H9 (cell line): Measurements from ENCODE around the gene KIF3B. TPM values are rescaled to one million over a fixed set of nuclear protein-coding genes. Genes with fewer than 3 reads are reported as not detected.

Experiments used
- DNase-seq: peaks from one replicate; pipeline ENCODE4 v3.0.0-alpha.2; 2017
- H2AFZ ChIP-seq: one replicate; pipeline ENCODE4 v1.6.1; 2013; ENCODE audit warnings: mild to moderate bottlenecking, low read length, control low read depth, moderate library complexity
- H2AK5ac ChIP-seq: 2 replicates; pipeline ENCODE4 v1.6.1; 2013; ENCODE audit warnings: low read length, control low read depth, mixed read lengths; ENCODE audit not compliant: insufficient read length
- H2BK120ac ChIP-seq: one replicate; pipeline ENCODE4 v1.6.1; 2013; ENCODE audit warnings: low read depth, mild to moderate bottlenecking, low read length, control low read depth, inconsistent platforms; ENCODE audit not compliant: poor library complexity, severe bottlenecking
- H2BK12ac ChIP-seq: 2 replicates; pipeline ENCODE4 v1.6.1; 2013; ENCODE audit warnings: low read length, control low read depth, mixed read lengths, low read depth; ENCODE audit not compliant: insufficient read length
- H2BK15ac ChIP-seq: 2 replicates; pipeline ENCODE4 v1.6.1; 2013; ENCODE audit warnings: low read depth, low read length, control low read depth
- H2BK20ac ChIP-seq: one replicate; pipeline ENCODE4 v1.6.1; 2013; ENCODE audit warnings: low read depth, mild to moderate bottlenecking, low read length, control low read depth, inconsistent platforms; ENCODE audit not compliant: poor library complexity, severe bottlenecking
- H2BK5ac ChIP-seq: 2 replicates; pipeline ENCODE4 v1.6.1; 2013; ENCODE audit warnings: low read length, control low read depth, mixed read lengths; ENCODE audit not compliant: insufficient read length
- H3K14ac ChIP-seq: 2 replicates; pipeline ENCODE4 v1.6.1; 2013; ENCODE audit warnings: low read length, control low read depth; ENCODE audit not compliant: insufficient read depth
- H3K18ac ChIP-seq: 2 replicates; pipeline ENCODE4 v1.6.1; 2013; ENCODE audit warnings: low read depth, mild to moderate bottlenecking, mixed read lengths, low read length, control low read depth; ENCODE audit not compliant: insufficient read length
- H3K23ac ChIP-seq: 2 replicates; pipeline ENCODE4 v1.6.1; 2013; ENCODE audit warnings: low read length, control low read depth, mixed read lengths, low read depth; ENCODE audit not compliant: insufficient read length
- H3K23me2 ChIP-seq: 2 replicates; pipeline ENCODE4 v1.6.1; 2013; ENCODE audit warnings: low read depth, mild to moderate bottlenecking, mixed read lengths, low read length, control low read depth; ENCODE audit not compliant: insufficient read length, poor library complexity, severe bottlenecking
- H3K27ac ChIP-seq: 2 replicates; pipeline ENCODE4 v1.5.1; 2013; ENCODE audit warnings: low read length, control low read depth, mixed read lengths, low read depth; ENCODE audit not compliant: insufficient read length
- H3K27me3 ChIP-seq: 2 replicates; pipeline ENCODE4 v1.6.1; 2013; ENCODE audit warnings: low read length, control low read depth, inconsistent platforms; ENCODE audit not compliant: insufficient read depth
- H3K4ac ChIP-seq: 2 replicates; pipeline ENCODE4 v1.6.1; 2013; ENCODE audit warnings: low read depth, mild to moderate bottlenecking, control low read depth, inconsistent platforms, low read length, moderate library complexity
- H3K4me1 ChIP-seq: 2 replicates; pipeline ENCODE4 v1.6.1; 2013; ENCODE audit warnings: low read length, control low read depth, inconsistent platforms; ENCODE audit not compliant: insufficient read depth
- H3K4me2 ChIP-seq: 2 replicates; pipeline ENCODE4 v1.6.1; 2013; ENCODE audit warnings: low read length, control low read depth, mixed read lengths; ENCODE audit not compliant: insufficient read length, insufficient read depth
- H3K56ac ChIP-seq: 2 replicates; pipeline ENCODE4 v1.6.1; 2013; ENCODE audit warnings: low read depth, mild to moderate bottlenecking, mixed read lengths, low read length, control low read depth; ENCODE audit not compliant: insufficient read length
- H3K79me1 ChIP-seq: 2 replicates; pipeline ENCODE4 v1.6.1; 2013; ENCODE audit warnings: low read depth, mild to moderate bottlenecking, moderate library complexity, low read length, control low read depth, inconsistent platforms; ENCODE audit not compliant: insufficient read depth, poor library complexity, severe bottlenecking
- H3K79me2 ChIP-seq: 2 replicates; pipeline ENCODE4 v1.6.1; 2013; ENCODE audit warnings: low read length, control low read depth, inconsistent platforms; ENCODE audit not compliant: insufficient read depth
- H3K9ac ChIP-seq: 2 replicates; pipeline ENCODE4 v1.6.1; 2013; ENCODE audit warnings: low read length, control low read depth, mixed read lengths; ENCODE audit not compliant: insufficient read length; ENCODE audit errors: extremely low read depth
- H3K9me3 ChIP-seq: one replicate; pipeline ENCODE4 v1.6.1; 2013; ENCODE audit warnings: low read depth, low read length, inconsistent platforms; ENCODE audit not compliant: control insufficient read depth
- H3T11ph ChIP-seq: one replicate; pipeline ENCODE4 v1.6.1; 2013; ENCODE audit warnings: mild to moderate bottlenecking, low read length, control low read depth, inconsistent platforms
- H4K20me1 ChIP-seq: one replicate; pipeline ENCODE4 v1.6.1; 2013; ENCODE audit not compliant: control insufficient read depth, insufficient read length, insufficient read depth
- H4K5ac ChIP-seq: 2 replicates; pipeline ENCODE4 v1.6.1; 2013; ENCODE audit warnings: low read depth, mild to moderate bottlenecking, mixed read lengths, low read length, control low read depth; ENCODE audit not compliant: insufficient read length
- H4K8ac ChIP-seq: replicated peaks from 2 replicates; pipeline ENCODE4 v1.6.1; 2013; ENCODE audit warnings: low read length, control low read depth, mixed read lengths, low read depth; ENCODE audit not compliant: insufficient read length
- H4K91ac ChIP-seq: 2 replicates; pipeline ENCODE4 v1.6.1; 2013; ENCODE audit warnings: low read depth, mild to moderate bottlenecking, moderate library complexity, mixed read lengths, low read length, control low read depth; ENCODE audit not compliant: insufficient read length
- H3K27ac Mint-ChIP-seq, 3 experiments: 2 replicates in 2 of 3; 3 replicates in 1 of 3; pipeline ENCODE4 v1.8.0; 2020 to 2021; ENCODE audit warnings: mixed read lengths in 3 of 3, mild to moderate bottlenecking in 1 of 3, moderate library complexity in 1 of 3
- H3K27me3 Mint-ChIP-seq: 2 replicates; pipeline ENCODE4 v1.8.0; 2021; ENCODE audit warnings: low read depth, mild to moderate bottlenecking, moderate library complexity, mixed read lengths
- H3K36me3 Mint-ChIP-seq, 3 experiments: 2 replicates in 2 of 3; 3 replicates in 1 of 3; pipeline ENCODE4 v1.8.0; 2020 to 2021; ENCODE audit warnings: low read depth in 3 of 3, mixed read lengths in 3 of 3; ENCODE audit not compliant: insufficient read depth in 1 of 3
- H3K4me1 Mint-ChIP-seq, 2 experiments: 2 replicates each; pipeline ENCODE4 v1.8.0; 2020; ENCODE audit warnings: mixed read lengths in 2 of 2
- H3K4me3 Mint-ChIP-seq, 2 experiments: 2 replicates in 1 of 2; 3 replicates in 1 of 2; pipeline ENCODE4 v1.8.0; 2020 to 2021; ENCODE audit warnings: mild to moderate bottlenecking in 2 of 2, mixed read lengths in 2 of 2, moderate library complexity in 1 of 2
- H3K9me3 Mint-ChIP-seq, 2 experiments: 2 replicates in 1 of 2; 3 replicates in 1 of 2; pipeline ENCODE4 v1.8.0; 2020; ENCODE audit warnings: mild to moderate bottlenecking in 2 of 2, mixed read lengths in 2 of 2, moderate library complexity in 1 of 2
- CTCF ChIP-seq: fragments of 200-600 bp; sonication (generic); conservative IDR thresholded peaks from 3 replicates; pipeline ENCODE4 v1.8.0; 2021; ENCODE audit warnings: antibody characterized with exemption, mild to moderate bottlenecking
- WGBS: extraction: QIAGEN DNeasy Blood & Tissue Kit; methylation state at CpG from one replicate; pipeline ENCODE4 v1.1.7; 2013; ENCODE audit warnings: missing lambda C conversion rate, low lambda C conversion rate, mixed read lengths; ENCODE audit not compliant: insufficient read length; ENCODE audit errors: extremely low coverage; 5-methylcytosine and 5-hydroxymethylcytosine counted together
- total RNA-seq: library from RNA; stranded (reverse); gene quantifications from 2 replicates; pipeline ENCODE4 v1.2.1, GENCODE V29; 2021

The KIF3B gene
- total RNA-seq, 1 experiment from 2014 or later: 29.7 TPM

- Histone ChIP-seq H3K56ac (no peak overlapping the region), H2BK20ac (no peak overlapping the region), H2BK12ac (no peak overlapping the region), H3K23me2 (no peaks in the 10 kb centered on the region), H3K4me1 (no peaks in the 10 kb centered on the region), H3K79me1 (no peaks in the 10 kb centered on the region), H3K9ac (no peak overlapping the region), H4K91ac (no peak overlapping the region), H3K27ac (no peak overlapping the region), H3K27me3 (peaks cover 4% of the 10 kb centered on the region), H2BK5ac (no peak overlapping the region), H3K4me2 (no peak overlapping the region), H4K8ac (no peak overlapping the region), H3K23ac (no peak overlapping the region), H2AFZ (no peak overlapping the region), H4K5ac (no peak overlapping the region), H3K79me2 (no peaks in the 10 kb centered on the region), H3K4ac (no peak overlapping the region), H3T11ph (no peak overlapping the region), H3K9me3 (no peaks in the 10 kb centered on the region), H2BK120ac (no peak overlapping the region), H3K18ac (no peak overlapping the region), H3K14ac (no peak overlapping the region), H2AK5ac (no peak overlapping the region), H2BK15ac (no peak overlapping the region), H4K20me1 (no peaks in the 10 kb centered on the region)
- no peak for DNase-seq
- Mint-ChIP-seq H3K4me3 (no peak overlapping the region), H3K4me1 (peaks cover 4 to 11% of the 10 kb centered on the region in 2 experiments; a peak in 3 of 4 replicates), H3K36me3 (peaks cover 0 to 10% (median 0%) of the 10 kb centered on the region in 3 experiments; a peak in 1 of 7 replicates), H3K27ac (no peak overlapping the region), H3K27me3 (peaks cover 39% of the 10 kb centered on the region), H3K9me3 (no peaks in the 10 kb centered on the region)
- WGBS: no CpG with 5 or more reads among the region's 6 CpGs
- no peak for TF ChIP-seq CTCF
Measured at GRCh38 chr20:32368925-32369324, 91.5 kb downstream of the KIF3B start.
